Endothelial cell (in vitro differentiated cells): ENCODE data around the gene CEP250. TPM values are rescaled to one million over a fixed set of nuclear protein-coding genes. Genes with fewer than 3 reads are reported as not detected.

Experiments used
- DNase-seq: peaks from one replicate; pipeline ENCODE4 v3.0.0; 2021; ENCODE audit warnings: low spot score
- H3K27ac Mint-ChIP-seq: one replicate; pipeline ENCODE4 v1.8.0; 2021; ENCODE audit warnings: mixed read lengths, inconsistent platforms; ENCODE audit not compliant: unreplicated experiment
- H3K27me3 Mint-ChIP-seq: one replicate; pipeline ENCODE4 v1.8.0; 2021; ENCODE audit warnings: mild to moderate bottlenecking, moderate library complexity, mixed read lengths, inconsistent platforms; ENCODE audit not compliant: unreplicated experiment
- H3K36me3 Mint-ChIP-seq: one replicate; pipeline ENCODE4 v1.8.0; 2021; ENCODE audit warnings: mild to moderate bottlenecking, low read depth, mixed read lengths, inconsistent platforms; ENCODE audit not compliant: unreplicated experiment
- H3K4me1 Mint-ChIP-seq: one replicate; pipeline ENCODE4 v1.8.0; 2021; ENCODE audit warnings: mild to moderate bottlenecking, mixed read lengths, inconsistent platforms; ENCODE audit not compliant: unreplicated experiment
- H3K4me3 Mint-ChIP-seq: one replicate; pipeline ENCODE4 v1.8.0; 2021; ENCODE audit warnings: mild to moderate bottlenecking, mixed read lengths, inconsistent platforms; ENCODE audit not compliant: unreplicated experiment
- H3K9me3 Mint-ChIP-seq: one replicate; pipeline ENCODE4 v1.8.0; 2021; ENCODE audit warnings: mixed read lengths, inconsistent platforms; ENCODE audit not compliant: unreplicated experiment
- CTCF ChIP-seq: fragments of 200-600 bp; sonication (generic); IDR thresholded peaks from one replicate; pipeline ENCODE4 v1.5.0; 2021; ENCODE audit warnings: antibody characterized with exemption; ENCODE audit not compliant: unreplicated experiment
- total RNA-seq: library from RNA; stranded (reverse); fragmentation: NEBNext Ultra II Directional; extraction: Animal tissue kit (Norgen Biotek cat#: 25700); gene quantifications from one replicate; pipeline ENCODE4 v1.2.1, GENCODE V29; 2021; ENCODE audit not compliant: unreplicated experiment

The CEP250 gene
- total RNA-seq, 1 donor from 2014 or later = 30.7 TPM

- H3K9me3 Mint-ChIP-seq = no peaks in the 10 kb centered on the region
- peaks cover 29% of the 10 kb centered on the region for H3K4me1 Mint-ChIP-seq
- no peak overlapping the region for H3K27ac Mint-ChIP-seq
- H3K27me3 Mint-ChIP-seq = peaks cover 6% of the 10 kb centered on the region
- no peak overlapping the region for H3K4me3 Mint-ChIP-seq
- no peaks in the 10 kb centered on the region for H3K36me3 Mint-ChIP-seq
- no peak for TF ChIP-seq CTCF
- no peak for DNase-seq
Measured at GRCh38 chr20:35434085-35435005, 21.1 kb upstream of the CEP250 start.

- H3K4me3 Mint-ChIP-seq = no peak overlapping the region
- no peaks in the 10 kb centered on the region for H3K9me3 Mint-ChIP-seq
- no peaks in the 10 kb centered on the region for H3K36me3 Mint-ChIP-seq
- no peak for TF ChIP-seq CTCF
- no peak overlapping the region for H3K27ac Mint-ChIP-seq
- no peak for DNase-seq
- peaks cover 24% of the 10 kb centered on the region for H3K4me1 Mint-ChIP-seq
- H3K27me3 Mint-ChIP-seq = peaks cover 6% of the 10 kb centered on the region
Measured at GRCh38 chr20:35436177-35436573, 19.2 kb upstream of the CEP250 start.

GRCh38 chr20:35437599-35437998 lies 17.8 kb upstream of the CEP250 start:
- Mint-ChIP-seq H3K36me3 (no peaks in the 10 kb centered on the region), H3K27ac (no peak overlapping the region), H3K4me3 (no peak overlapping the region), H3K4me1 (peaks cover 14% of the 10 kb centered on the region), H3K9me3 (no peaks in the 10 kb centered on the region), H3K27me3 (peaks cover 6% of the 10 kb centered on the region)
- no peak for DNase-seq
- TF ChIP-seq CTCF = no peak

GRCh38 chr20:35443003-35443402 lies 12.4 kb upstream of the CEP250 start:
- Mint-ChIP-seq H3K4me3 (no peak overlapping the region), H3K27me3 (peaks cover 3% of the 10 kb centered on the region), H3K27ac (no peak overlapping the region), H3K9me3 (no peaks in the 10 kb centered on the region), H3K4me1 (peaks cover 7% of the 10 kb centered on the region), H3K36me3 (no peaks in the 10 kb centered on the region)
- no peak for TF ChIP-seq CTCF
- DNase-seq = no peak

- Mint-ChIP-seq H3K4me1 (peaks cover 3% of the 10 kb centered on the region), H3K27me3 (peaks cover 3% of the 10 kb centered on the region), H3K36me3 (no peaks in the 10 kb centered on the region), H3K9me3 (no peaks in the 10 kb centered on the region), H3K4me3 (no peak overlapping the region), H3K27ac (no peak overlapping the region)
- TF ChIP-seq CTCF = no peak
- DNase-seq = no peak
Measured at GRCh38 chr20:35444226-35444625, 11.2 kb upstream of the CEP250 start.
